Amygdala (tissue), 56 donors: ENCODE measurements around the gene SERPINB5.
A peak's percentile ranks its signal among the peaks of the same experiment; 100 is the strongest.

Experiments used
- DNase-seq, 56 donors: peaks; one replicate each; lab custom pipeline; 2025; lab: John Stamatoyannopoulos, UW

SERPINB5 gene

DNA sequence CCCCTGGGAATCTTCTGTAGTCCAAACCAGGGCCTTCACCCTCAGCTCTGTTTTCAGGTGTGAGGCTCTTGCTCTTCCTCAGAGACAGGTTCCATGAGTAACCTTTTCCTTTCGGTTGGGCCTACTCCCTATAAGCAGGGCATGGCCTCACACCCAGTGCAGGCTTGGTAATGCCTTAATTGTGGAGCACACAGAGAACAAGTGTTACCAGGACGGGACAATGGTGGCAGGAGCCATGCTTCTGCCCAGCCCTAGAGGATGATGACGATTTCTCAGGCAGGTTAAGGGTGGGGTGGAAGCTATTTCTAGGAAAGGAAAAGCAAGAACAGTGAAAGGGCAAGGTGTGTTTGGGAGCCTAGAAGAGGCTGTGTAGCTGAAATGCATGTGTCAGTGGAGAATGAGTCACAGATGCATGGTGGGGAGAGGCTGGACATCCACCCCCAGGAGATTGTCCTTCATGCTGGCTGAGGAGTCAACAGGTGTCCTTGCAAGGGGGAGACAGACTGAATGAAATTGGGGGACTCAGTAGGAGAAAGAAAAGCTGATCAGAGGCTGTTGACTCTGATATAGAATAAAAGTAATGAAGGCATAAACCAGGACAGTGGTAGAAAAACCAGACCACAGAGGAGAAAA lies 43.4 kb downstream of the SERPINB5 start:
- DNase-seq: no peak

DNA sequence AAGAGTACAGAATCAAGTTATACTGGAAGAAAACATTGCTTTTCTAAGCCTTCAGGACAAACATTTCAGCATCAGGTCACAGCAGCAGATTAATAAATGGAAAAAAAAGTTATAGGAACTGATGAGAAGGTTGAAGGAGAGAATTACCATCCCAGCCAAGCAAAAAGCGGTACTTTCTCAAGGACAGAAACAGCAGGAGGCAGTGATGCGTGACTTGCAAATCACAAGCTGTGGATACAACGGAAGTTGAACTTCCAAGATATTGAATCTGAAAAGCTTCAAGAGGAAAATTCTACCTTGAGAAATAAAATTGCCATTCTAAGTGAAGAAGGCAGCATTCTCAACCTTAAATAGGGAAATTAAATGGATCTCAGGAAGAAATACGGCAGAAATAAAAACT lies 46.9 kb downstream of the SERPINB5 start:
- DNase-seq: no peak

DNA sequence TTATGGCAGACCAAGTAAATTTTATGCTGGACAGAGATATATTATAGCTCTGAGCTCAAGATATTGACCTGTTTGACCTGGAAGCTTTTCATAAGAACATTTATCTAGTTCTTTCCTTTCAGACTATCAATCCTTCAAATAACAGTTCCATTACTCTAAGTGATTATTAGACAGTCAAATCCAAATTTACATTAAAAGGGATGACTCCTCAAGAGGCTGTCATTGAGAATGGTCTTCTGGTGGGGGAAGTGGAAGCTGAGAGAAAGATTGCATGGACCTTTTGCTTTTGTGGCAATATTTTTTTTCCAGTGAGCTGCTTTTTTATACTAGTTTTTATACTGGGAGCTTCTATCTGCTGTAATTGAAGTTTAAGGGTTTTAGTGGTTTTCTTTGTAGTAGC lies 50.5 kb downstream of the SERPINB5 start:
- no peak for DNase-seq

DNA sequence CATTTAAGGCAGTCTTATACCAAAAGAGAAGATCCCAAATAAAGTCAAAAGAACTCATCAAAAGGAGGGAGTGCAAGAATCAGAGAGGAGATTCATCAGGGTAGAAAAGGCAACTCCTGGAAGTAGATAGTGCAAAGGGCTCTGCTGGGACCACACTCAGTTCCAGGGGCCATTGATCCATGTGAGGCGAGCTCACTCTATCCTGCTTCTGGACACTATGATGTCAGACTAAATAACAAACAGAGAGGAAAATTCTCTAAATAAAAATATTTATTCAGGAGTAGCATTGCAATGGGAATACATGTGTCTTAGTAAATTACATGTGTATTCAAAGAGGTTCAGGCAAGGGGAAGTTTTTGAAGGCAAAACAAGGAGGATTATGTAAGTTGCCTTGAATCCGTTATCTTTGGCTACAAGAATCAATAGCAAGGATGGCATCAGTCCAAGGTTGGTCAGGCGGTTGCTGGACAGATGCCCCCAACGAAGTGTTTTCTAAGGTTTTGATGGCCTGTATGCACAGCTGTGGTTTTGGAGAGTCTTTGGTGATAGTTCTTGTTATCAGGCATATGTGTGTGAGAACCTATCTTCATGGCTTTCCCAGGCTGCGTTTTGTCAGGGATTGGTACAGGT lies 52.2 kb downstream of the SERPINB5 start:
- peak in 1 of 56 donors; percentile 8 for DNase-seq

DNA sequence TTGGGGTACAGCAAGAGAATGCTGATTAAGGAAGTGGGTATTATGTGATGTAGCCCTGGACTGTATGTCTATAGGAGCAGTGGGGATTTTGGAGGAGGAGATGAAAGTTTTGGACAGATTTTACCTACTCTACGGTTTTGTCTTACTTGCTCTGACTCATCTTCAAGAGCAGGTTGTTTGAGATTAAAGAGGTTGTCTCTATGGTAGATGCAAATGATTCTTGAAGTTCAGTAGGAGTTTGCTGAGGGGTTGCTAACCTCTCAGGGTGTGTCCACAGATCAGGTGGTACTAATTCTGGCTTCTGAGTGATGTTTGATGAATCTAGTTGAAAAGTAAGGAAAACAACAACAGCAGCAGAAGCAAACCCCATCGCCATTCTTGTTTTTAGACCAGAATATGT lies 55.7 kb downstream of the SERPINB5 start:
- DNase-seq: no peak

DNA sequence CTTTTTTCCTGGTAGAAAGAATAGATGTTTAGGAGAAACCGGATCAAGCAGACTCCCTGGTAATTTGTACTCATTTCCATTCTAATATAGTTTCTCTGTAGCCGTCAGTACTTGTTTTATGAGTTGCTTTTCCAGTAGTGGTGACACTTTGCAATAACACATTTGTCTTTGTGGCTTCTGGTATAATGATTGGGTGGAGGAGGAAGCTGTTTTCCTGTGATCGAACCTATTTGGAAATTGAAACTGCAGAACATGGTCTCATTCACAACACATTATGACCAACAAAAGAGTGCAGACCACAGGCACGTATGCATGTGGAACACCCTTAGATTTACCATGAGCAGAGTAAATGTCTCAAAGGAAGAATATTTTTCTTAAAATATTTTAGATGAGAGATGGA lies 57.9 kb downstream of the SERPINB5 start:
- DNase-seq: no peak

DNA sequence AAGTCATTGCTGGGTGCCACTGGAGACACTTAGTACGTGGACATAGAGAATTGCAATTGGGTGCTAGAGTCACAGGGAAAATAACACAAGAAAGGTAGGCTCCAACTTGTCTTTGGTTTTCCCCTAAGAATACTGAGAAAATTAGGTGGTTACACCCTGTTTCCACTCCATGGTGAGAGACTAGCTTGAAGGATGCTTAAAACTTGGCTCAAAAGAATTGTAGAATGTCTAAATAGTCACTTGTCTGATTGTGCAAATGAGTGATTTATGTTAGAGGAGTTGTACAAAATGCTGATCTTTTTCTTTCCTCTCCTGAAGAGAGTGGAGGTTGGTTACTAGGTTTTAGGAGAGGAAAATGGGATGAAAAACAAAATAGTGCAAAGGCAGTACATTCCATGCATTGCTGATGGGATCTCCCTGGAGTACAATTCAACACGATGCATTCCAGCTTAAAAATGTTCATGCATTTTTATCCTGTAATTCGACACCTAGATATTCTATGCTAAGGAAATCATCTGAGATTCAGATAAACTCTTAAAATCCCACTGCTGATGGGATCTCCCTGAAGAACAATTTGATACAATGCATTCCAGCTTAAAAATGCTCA lies 63.2 kb downstream of the SERPINB5 start:
- no peak for DNase-seq

DNA sequence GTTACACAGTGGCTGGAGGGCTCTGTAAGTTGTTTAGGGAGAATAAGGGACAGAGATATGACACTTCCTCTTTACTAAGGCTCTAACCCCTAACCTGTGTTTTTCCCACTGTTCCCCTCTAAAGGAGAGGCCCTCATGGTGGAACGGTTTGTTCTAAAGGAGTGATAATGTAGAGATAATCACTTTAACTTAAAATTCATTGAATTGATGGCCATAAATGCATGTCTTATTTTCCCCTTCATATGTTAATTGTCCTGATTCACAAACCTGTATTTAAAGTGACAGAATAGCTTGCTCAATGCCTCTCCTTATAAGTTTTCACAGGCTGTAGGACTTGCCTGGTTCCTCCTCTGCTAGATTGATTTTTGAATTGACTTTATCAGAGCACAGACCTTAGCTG lies 65.3 kb downstream of the SERPINB5 start, which contains the start of gene SERPINB12:
Gene SERPINB12, plus strand, starts transcription at position 301 of the 400 bp plus-strand sequence. CDS start 13,791 bp downstream, outside the sequence.
- no peak for DNase-seq

DNA sequence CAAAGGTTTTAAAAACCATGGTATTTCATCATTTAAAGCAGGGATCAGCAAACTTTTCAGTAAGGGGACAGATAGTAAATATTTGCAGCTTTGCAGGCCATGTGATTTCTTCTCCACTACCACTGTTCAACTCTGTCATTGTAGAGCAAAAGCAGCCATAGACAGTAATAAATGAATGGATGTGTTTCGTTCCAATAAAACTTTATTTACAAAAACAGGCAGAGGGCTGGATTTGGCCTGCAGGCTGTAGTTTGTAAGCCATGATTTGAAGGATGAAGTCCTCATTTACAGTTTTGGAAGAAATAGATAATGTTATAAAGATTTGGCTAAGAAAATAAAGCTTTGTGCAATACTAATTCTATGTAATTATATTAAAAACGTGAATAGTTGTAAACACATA lies 67.3 kb downstream of the SERPINB5 start:
- DNase-seq: no peak

DNA sequence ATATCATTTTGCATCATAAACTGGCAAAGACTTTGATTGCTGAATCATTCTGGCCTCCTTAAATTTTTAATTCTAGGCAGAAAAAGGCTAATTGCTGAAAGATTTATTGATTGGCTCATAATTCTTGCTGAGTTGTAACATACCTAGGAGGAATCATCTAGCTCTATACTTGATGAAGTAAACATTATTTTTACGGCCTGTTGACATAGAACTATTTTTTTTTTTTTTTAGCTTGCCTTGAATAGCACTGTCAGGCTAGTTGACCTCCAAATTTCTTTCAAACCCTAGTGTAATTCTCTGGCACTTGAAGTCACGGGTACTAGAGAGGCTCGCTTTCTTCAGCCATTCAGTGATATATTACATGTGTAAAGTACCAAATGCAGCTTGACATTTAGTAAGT lies 68.2 kb downstream of the SERPINB5 start:
- DNase-seq: no peak

DNA sequence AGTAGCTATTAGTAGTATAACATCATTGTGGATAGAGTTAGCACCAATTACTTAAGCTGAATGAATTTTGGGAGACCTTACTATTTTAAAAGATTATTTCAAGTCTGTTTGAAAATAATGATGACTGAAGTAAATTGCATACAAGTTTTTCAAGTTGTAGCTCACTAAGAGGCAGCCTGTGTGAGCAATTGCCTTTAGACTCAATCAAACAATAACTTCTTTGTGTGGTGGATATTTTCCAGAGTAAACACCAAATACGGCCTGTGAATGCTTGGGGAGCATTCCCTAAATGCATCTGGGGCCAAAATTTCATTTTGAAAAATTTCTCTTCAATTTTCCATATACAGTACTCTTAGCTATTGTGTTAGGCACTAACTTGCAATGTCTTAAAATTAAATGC lies 73.3 kb downstream of the SERPINB5 start:
- DNase-seq: no peak

DNA sequence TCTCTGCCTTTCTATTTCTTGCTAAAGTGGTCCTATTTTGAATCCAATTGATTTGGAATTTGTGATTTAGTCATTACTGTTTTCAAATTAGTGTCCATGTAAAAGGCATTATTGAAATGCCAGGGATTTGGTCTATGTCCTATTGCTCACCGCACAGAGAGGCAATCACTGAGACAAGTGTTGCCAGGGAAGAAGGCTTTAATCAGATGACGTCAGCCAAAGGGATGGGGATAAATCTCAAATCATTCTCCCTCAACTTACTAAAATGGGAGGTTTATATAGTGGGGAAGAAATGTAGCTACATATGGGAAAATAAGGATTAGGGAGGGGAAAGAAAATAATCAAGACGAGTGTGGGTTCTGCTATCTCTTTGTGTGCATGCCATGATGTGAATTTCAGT lies 75.0 kb downstream of the SERPINB5 start:
- DNase-seq: no peak

DNA sequence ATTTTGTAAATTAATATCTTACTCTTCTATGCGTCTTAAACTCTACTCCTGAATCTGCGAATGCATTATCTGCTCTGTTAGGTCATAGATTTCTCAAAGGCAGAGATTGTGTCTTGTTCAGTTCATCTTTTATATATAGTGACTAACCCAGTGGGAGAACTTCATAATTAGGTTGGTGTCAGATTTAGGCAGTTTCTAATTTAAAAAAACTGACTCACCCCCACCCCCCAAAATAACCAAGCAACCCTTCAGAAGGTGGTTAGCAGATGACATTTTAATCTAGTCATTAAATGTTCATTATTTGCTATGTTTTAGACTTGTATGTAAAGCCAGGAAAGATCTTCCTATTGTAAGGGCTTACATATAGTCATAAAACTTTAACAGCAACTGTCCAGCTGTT lies 75.8 kb downstream of the SERPINB5 start:
- no peak for DNase-seq

DNA sequence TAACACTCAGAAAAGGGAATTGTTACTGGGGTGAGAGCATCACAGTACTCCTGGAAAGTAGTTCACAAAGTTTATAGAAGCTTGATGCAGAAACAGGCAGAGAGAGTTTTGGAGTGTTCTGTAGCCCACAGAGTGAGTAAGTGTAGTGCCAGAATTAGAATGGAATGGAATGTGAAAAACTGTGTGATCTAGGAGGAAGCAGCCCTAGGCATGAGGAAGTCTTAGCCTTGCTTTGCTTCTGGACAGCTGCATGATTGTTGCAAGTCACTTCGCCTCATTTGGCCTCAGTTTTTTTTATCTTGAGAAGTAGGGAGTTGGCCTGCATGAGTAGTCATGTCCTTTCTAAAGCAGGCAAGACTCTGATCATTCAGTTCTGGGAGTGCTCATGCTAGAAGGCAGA lies 76.3 kb downstream of the SERPINB5 start:
- DNase-seq: no peak
